ENCODE data around the gene ATP2C2.

ATP2C2 gene

DNA sequence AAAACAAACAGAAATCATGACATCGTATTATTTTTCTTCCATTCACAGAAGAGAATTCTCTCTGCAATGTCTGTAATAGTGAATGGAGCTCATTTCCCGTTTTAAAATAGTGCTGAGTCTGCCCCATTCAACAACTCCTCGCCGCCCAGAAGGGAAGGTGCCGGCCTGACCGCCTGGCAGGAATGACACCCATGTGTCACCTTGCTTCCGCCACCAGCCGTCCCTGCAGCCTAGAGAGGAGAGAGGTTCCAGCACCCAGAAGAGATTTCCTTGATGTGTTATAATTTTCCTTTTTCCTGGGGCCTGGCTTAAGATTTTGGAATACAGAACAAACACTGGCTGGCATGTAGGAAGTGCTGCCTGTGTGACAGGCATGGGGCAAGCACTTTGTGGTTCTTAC is 76.1 kb downstream of the ATP2C2 start:
- no peak for DNase-seq
- Histone ChIP-seq H3K4me2 (ENCODE audit: low read depth, low read length) (no peak overlapping the region), H3K4me1 (ENCODE audit: low read length) (no peaks in the 10 kb centered on the region), H2AFZ (ENCODE audit: low read length) (no peak overlapping the region), H3K36me3 (replicated peaks; ENCODE audit: insufficient read depth, low read length) (no peaks in the 10 kb centered on the region), H3K9me3 (replicated peaks; ENCODE audit: insufficient read depth, low read length) (no peaks in the 10 kb centered on the region), H3F3A (ENCODE audit: insufficient read depth, low read length) (no peaks in the 10 kb centered on the region), H4K20me1 (ENCODE audit: insufficient read depth, low read length) (no peaks in the 10 kb centered on the region), H3K9me2 (replicated peaks; ENCODE audit: insufficient read depth, low read length) (no peaks in the 10 kb centered on the region), H3K27ac (ENCODE audit: low read length) (no peak overlapping the region), H3K27me3 (replicated peaks; ENCODE audit: insufficient read depth, low read length) (peaks cover 38% of the 10 kb centered on the region), H3K79me2 (ENCODE audit: low read length) (no peaks in the 10 kb centered on the region), H3K9ac (ENCODE audit: low read length) (no peak overlapping the region), H3K4me3 (ENCODE audit: low read length) (no peak overlapping the region)
- TF ChIP-seq, protein P1, sequence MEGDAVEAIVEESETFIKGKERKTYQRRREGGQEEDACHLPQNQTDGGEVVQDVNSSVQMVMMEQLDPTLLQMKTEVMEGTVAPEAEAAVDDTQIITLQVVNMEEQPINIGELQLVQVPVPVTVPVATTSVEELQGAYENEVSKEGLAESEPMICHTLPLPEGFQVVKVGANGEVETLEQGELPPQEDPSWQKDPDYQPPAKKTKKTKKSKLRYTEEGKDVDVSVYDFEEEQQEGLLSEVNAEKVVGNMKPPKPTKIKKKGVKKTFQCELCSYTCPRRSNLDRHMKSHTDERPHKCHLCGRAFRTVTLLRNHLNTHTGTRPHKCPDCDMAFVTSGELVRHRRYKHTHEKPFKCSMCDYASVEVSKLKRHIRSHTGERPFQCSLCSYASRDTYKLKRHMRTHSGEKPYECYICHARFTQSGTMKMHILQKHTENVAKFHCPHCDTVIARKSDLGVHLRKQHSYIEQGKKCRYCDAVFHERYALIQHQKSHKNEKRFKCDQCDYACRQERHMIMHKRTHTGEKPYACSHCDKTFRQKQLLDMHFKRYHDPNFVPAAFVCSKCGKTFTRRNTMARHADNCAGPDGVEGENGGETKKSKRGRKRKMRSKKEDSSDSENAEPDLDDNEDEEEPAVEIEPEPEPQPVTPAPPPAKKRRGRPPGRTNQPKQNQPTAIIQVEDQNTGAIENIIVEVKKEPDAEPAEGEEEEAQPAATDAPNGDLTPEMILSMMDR (IDR thresholded peaks at IDR 0.05; ENCODE audit: low read length) = no peak
- no peak for TF ChIP-seq EZH2phosphoT487 (IDR thresholded peaks at IDR 0.05; ENCODE audit: low read length)
- TF ChIP-seq EZH2 (optimal IDR thresholded peaks at IDR 0.05; ENCODE audit: low read depth, low read length) = no peak

DNA sequence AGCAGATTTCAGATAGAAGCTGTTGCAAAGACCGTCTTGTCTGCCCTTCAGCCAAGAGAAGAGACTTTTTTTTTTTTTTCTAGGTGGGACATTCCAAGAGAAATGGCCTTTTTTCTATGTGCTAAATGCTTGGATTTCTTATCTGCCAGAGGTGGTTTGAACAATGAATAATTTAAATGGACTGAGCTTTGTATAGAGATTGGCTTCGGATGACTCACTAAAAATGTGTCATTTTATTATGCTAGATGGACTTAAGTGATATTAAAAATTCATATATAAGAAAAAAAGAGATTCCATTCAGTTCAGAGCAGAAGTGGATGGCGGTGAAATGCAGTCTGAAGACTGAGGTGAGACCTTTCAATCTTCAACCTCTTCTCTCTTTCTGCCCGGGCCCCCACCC is 77.7 kb downstream of the ATP2C2 start:
- peaks cover 38% of the 10 kb centered on the region for H3K27me3 ChIP-seq (replicated peaks; ENCODE audit: insufficient read depth, low read length)
- no peaks in the 10 kb centered on the region for H3K9me2 ChIP-seq (replicated peaks; ENCODE audit: insufficient read depth, low read length)
- no peak overlapping the region for H3K27ac ChIP-seq (ENCODE audit: low read length)
- no peak overlapping the region for H3K4me3 ChIP-seq (ENCODE audit: low read length)
- no peak overlapping the region for H3K4me2 ChIP-seq (ENCODE audit: low read depth, low read length)
- H3K4me1 ChIP-seq (ENCODE audit: low read length) = no peaks in the 10 kb centered on the region
- H3K9me3 ChIP-seq (replicated peaks; ENCODE audit: insufficient read depth, low read length) = no peaks in the 10 kb centered on the region
- DNase-seq = no peak
- H4K20me1 ChIP-seq (ENCODE audit: insufficient read depth, low read length) = no peaks in the 10 kb centered on the region
- no peaks in the 10 kb centered on the region for H3F3A ChIP-seq (ENCODE audit: insufficient read depth, low read length)
- no peak overlapping the region for H3K9ac ChIP-seq (ENCODE audit: low read length)
- H3K79me2 ChIP-seq (ENCODE audit: low read length) = no peaks in the 10 kb centered on the region
- TF ChIP-seq EZH2 (optimal IDR thresholded peaks at IDR 0.05; ENCODE audit: low read depth, low read length) (no peak), EZH2phosphoT487 (IDR thresholded peaks at IDR 0.05; ENCODE audit: low read length) (no peak)
- TF ChIP-seq, protein P1 (IDR thresholded peaks at IDR 0.05; ENCODE audit: low read length) = no peak
- H3K36me3 ChIP-seq (replicated peaks; ENCODE audit: insufficient read depth, low read length) = no peaks in the 10 kb centered on the region
- no peak overlapping the region for H2AFZ ChIP-seq (ENCODE audit: low read length)

- H4K20me1 ChIP-seq (ENCODE audit: insufficient read depth, low read length) = no peaks in the 10 kb centered on the region
- H3K27ac ChIP-seq (ENCODE audit: low read length) = no peak overlapping the region
- no peaks in the 10 kb centered on the region for H3F3A ChIP-seq (ENCODE audit: insufficient read depth, low read length)
- no peak for DNase-seq
- no peaks in the 10 kb centered on the region for H3K79me2 ChIP-seq (ENCODE audit: low read length)
- TF ChIP-seq EZH2phosphoT487 (IDR thresholded peaks at IDR 0.05; ENCODE audit: low read length) (no peak), EZH2 (optimal IDR thresholded peaks at IDR 0.05; ENCODE audit: low read depth, low read length) (no peak)
- TF ChIP-seq, protein P1 (IDR thresholded peaks at IDR 0.05; ENCODE audit: low read length) = no peak
- no peaks in the 10 kb centered on the region for H3K9me3 ChIP-seq (replicated peaks; ENCODE audit: insufficient read depth, low read length)
- H2AFZ ChIP-seq (ENCODE audit: low read length) = no peak overlapping the region
- no peaks in the 10 kb centered on the region for H3K4me1 ChIP-seq (ENCODE audit: low read length)
- H3K4me2 ChIP-seq (ENCODE audit: low read depth, low read length) = no peak overlapping the region
- no peaks in the 10 kb centered on the region for H3K36me3 ChIP-seq (replicated peaks; ENCODE audit: insufficient read depth, low read length)
- H3K9me2 ChIP-seq (replicated peaks; ENCODE audit: insufficient read depth, low read length) = no peaks in the 10 kb centered on the region
- no peak overlapping the region for H3K9ac ChIP-seq (ENCODE audit: low read length)
- H3K4me3 ChIP-seq (ENCODE audit: low read length) = no peak overlapping the region
- H3K27me3 ChIP-seq (replicated peaks; ENCODE audit: insufficient read depth, low read length) = peaks cover 38% of the 10 kb centered on the region
Measured at GRCh38 chr16:84446596-84447392, 78.5 kb downstream of the ATP2C2 start.
